WTC11 (cell line): ENCODE data around the gene CIT.

ENCODE experiments used
- ELF4 ChIP-seq: sonication (generic); formaldehyde crosslinking; IDR thresholded peaks from 2 replicates; pipeline ENCODE4 v1.8.1; 2022; ENCODE audit warnings: low read depth, mild to moderate bottlenecking, moderate library complexity, missing genetic modification reagents
- GRHL2 ChIP-seq: fragments of 250-450 bp; sonication (Bioruptor Pico); IDR thresholded peaks from 2 replicates; pipeline ENCODE4 v1.8.0; 2022; ENCODE audit warnings: mild to moderate bottlenecking, moderate library complexity; ENCODE audit not compliant: insufficient replicate concordance, severe bottlenecking
- KAT7 ChIP-seq: sonication (generic); formaldehyde crosslinking; IDR thresholded peaks from 2 replicates; pipeline ENCODE4 v1.8.1; 2023; ENCODE audit warnings: missing genetic modification reagents, mild to moderate bottlenecking, borderline replicate concordance
- NR2C2 ChIP-seq: sonication (generic); formaldehyde crosslinking; IDR thresholded peaks from 2 replicates; pipeline ENCODE4 v1.8.0; 2022; ENCODE audit warnings: mild to moderate bottlenecking, missing genetic modification reagents
- TP53 ChIP-seq: sonication (generic); formaldehyde crosslinking; IDR thresholded peaks from 2 replicates; pipeline ENCODE4 v1.8.1; 2023; ENCODE audit warnings: mild to moderate bottlenecking, missing genetic modification reagents
- ZNF232 ChIP-seq: sonication (generic); formaldehyde crosslinking; IDR thresholded peaks from 2 replicates; pipeline ENCODE4 v1.8.0; 2022; ENCODE audit warnings: mild to moderate bottlenecking, missing genetic modification reagents
- TF ChIP-seq, protein P1 (sequence below): fragments of 200-600 bp; IDR thresholded peaks from 2 replicates; pipeline ENCODE4 v1.8.0; 2022; ENCODE audit warnings: antibody characterized with exemption
- TF ChIP-seq, protein P2 (sequence below): sonication (generic); formaldehyde crosslinking; IDR thresholded peaks from 2 replicates; pipeline ENCODE4 v1.8.1; 2023; ENCODE audit warnings: mild to moderate bottlenecking, missing genetic modification reagents, moderate library complexity
- TF ChIP-seq, protein P3 (sequence below): sonication (generic); formaldehyde crosslinking; IDR thresholded peaks from 2 replicates; pipeline ENCODE4 v1.8.0; 2023; ENCODE audit warnings: mild to moderate bottlenecking, missing genetic modification reagents
- TF ChIP-seq, protein P4 (sequence below): fragments of 250-450 bp; sonication (Bioruptor Pico); IDR thresholded peaks from 2 replicates; pipeline ENCODE4 v1.9.0; 2021; ENCODE audit warnings: mild to moderate bottlenecking, borderline replicate concordance

DNA sequence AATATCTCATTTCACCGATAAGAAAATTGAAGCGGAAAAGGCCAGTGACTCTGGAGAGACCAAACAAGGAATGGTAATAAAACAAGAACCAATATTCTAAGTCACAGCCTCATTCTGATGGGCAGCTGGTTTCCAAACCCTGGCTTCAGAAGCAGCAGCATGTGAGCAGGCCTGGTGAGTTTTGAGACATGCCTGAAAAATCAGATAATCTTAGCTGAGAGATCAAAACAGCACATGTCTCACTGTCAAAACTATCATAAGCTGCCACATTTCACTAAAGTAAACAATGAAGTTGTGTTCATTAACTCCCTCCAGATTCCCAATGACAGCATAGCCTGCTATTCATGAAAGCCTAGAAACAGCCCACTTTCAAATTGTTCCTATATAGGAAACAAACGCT lies 36.5 kb downstream of the CIT start:
- TF ChIP-seq, protein P1, sequence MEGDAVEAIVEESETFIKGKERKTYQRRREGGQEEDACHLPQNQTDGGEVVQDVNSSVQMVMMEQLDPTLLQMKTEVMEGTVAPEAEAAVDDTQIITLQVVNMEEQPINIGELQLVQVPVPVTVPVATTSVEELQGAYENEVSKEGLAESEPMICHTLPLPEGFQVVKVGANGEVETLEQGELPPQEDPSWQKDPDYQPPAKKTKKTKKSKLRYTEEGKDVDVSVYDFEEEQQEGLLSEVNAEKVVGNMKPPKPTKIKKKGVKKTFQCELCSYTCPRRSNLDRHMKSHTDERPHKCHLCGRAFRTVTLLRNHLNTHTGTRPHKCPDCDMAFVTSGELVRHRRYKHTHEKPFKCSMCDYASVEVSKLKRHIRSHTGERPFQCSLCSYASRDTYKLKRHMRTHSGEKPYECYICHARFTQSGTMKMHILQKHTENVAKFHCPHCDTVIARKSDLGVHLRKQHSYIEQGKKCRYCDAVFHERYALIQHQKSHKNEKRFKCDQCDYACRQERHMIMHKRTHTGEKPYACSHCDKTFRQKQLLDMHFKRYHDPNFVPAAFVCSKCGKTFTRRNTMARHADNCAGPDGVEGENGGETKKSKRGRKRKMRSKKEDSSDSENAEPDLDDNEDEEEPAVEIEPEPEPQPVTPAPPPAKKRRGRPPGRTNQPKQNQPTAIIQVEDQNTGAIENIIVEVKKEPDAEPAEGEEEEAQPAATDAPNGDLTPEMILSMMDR, result no peak
- TF ChIP-seq, protein P2, sequence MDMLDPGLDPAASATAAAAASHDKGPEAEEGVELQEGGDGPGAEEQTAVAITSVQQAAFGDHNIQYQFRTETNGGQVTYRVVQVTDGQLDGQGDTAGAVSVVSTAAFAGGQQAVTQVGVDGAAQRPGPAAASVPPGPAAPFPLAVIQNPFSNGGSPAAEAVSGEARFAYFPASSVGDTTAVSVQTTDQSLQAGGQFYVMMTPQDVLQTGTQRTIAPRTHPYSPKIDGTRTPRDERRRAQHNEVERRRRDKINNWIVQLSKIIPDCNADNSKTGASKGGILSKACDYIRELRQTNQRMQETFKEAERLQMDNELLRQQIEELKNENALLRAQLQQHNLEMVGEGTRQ, result no peak
- TF ChIP-seq ZNF232, result no peak
- no peak for TF ChIP-seq ELF4 (CRISPR knock-in tag)
- TF ChIP-seq, protein P3, sequence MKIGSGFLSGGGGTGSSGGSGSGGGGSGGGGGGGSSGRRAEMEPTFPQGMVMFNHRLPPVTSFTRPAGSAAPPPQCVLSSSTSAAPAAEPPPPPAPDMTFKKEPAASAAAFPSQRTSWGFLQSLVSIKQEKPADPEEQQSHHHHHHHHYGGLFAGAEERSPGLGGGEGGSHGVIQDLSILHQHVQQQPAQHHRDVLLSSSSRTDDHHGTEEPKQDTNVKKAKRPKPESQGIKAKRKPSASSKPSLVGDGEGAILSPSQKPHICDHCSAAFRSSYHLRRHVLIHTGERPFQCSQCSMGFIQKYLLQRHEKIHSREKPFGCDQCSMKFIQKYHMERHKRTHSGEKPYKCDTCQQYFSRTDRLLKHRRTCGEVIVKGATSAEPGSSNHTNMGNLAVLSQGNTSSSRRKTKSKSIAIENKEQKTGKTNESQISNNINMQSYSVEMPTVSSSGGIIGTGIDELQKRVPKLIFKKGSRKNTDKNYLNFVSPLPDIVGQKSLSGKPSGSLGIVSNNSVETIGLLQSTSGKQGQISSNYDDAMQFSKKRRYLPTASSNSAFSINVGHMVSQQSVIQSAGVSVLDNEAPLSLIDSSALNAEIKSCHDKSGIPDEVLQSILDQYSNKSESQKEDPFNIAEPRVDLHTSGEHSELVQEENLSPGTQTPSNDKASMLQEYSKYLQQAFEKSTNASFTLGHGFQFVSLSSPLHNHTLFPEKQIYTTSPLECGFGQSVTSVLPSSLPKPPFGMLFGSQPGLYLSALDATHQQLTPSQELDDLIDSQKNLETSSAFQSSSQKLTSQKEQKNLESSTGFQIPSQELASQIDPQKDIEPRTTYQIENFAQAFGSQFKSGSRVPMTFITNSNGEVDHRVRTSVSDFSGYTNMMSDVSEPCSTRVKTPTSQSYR (CRISPR knock-in tag), result no peak
- TF ChIP-seq NR2C2 (CRISPR knock-in tag), result no peak
- TF ChIP-seq TP53, result no peak
- TF ChIP-seq GRHL2 (CRISPR knock-in tag), result no peak
- no peak for TF ChIP-seq KAT7 (CRISPR knock-in tag)
- TF ChIP-seq, protein P4, sequence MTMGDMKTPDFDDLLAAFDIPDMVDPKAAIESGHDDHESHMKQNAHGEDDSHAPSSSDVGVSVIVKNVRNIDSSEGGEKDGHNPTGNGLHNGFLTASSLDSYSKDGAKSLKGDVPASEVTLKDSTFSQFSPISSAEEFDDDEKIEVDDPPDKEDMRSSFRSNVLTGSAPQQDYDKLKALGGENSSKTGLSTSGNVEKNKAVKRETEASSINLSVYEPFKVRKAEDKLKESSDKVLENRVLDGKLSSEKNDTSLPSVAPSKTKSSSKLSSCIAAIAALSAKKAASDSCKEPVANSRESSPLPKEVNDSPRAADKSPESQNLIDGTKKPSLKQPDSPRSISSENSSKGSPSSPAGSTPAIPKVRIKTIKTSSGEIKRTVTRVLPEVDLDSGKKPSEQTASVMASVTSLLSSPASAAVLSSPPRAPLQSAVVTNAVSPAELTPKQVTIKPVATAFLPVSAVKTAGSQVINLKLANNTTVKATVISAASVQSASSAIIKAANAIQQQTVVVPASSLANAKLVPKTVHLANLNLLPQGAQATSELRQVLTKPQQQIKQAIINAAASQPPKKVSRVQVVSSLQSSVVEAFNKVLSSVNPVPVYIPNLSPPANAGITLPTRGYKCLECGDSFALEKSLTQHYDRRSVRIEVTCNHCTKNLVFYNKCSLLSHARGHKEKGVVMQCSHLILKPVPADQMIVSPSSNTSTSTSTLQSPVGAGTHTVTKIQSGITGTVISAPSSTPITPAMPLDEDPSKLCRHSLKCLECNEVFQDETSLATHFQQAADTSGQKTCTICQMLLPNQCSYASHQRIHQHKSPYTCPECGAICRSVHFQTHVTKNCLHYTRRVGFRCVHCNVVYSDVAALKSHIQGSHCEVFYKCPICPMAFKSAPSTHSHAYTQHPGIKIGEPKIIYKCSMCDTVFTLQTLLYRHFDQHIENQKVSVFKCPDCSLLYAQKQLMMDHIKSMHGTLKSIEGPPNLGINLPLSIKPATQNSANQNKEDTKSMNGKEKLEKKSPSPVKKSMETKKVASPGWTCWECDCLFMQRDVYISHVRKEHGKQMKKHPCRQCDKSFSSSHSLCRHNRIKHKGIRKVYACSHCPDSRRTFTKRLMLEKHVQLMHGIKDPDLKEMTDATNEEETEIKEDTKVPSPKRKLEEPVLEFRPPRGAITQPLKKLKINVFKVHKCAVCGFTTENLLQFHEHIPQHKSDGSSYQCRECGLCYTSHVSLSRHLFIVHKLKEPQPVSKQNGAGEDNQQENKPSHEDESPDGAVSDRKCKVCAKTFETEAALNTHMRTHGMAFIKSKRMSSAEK (CRISPR knock-in tag), result no peak
